Large intestine (tissue), 3 donors: ENCODE data around the gene AXL. TPM values are rescaled to one million over a fixed set of nuclear protein-coding genes. Genes with fewer than 3 reads are reported as not detected.

Experiments
- DNase-seq, 2 donors: peaks; one replicate each; pipeline versions ENCODE4 v3.0.0 to v3.0.0-alpha.2; 2013
- H3K27ac ChIP-seq: one replicate; pipeline ENCODE4 v1.5.1; 2013; ENCODE audit warnings: low read length
- H3K27me3 ChIP-seq: 2 replicates; pipeline ENCODE4 v1.6.1; 2013; ENCODE audit warnings: low read length; ENCODE audit not compliant: control insufficient read depth, insufficient read depth
- H3K36me3 ChIP-seq: 2 replicates; pipeline ENCODE4 v1.6.1; 2013; ENCODE audit warnings: low read length; ENCODE audit not compliant: control insufficient read depth, insufficient read depth
- H3K4me1 ChIP-seq: one replicate; pipeline ENCODE4 v1.6.1; 2013; ENCODE audit warnings: low read length; ENCODE audit not compliant: control insufficient read depth, insufficient read depth
- H3K4me3 ChIP-seq: one replicate; pipeline ENCODE4 v1.5.1; 2013; ENCODE audit warnings: low read length
- H3K9me3 ChIP-seq: one replicate; pipeline ENCODE4 v1.6.1; 2013; ENCODE audit warnings: mild to moderate bottlenecking, low read depth, low read length, moderate library complexity; ENCODE audit not compliant: control insufficient read depth
- WGBS: methylation state at CpG from one replicate; pipeline ENCODE4 v1.1.5; 2013; ENCODE audit warnings: low lambda C conversion rate; ENCODE audit not compliant: insufficient coverage; 5-methylcytosine and 5-hydroxymethylcytosine counted together
- polyA plus RNA-seq: library from polyadenylated mRNA; unstranded; fragments of 120-200 nt; gene quantifications from one replicate; pipeline ENCODE4 v1.2.1, GENCODE V29; 2013

The AXL gene
- polyA plus RNA-seq, 1 donor, result 16.0 TPM

DNA sequence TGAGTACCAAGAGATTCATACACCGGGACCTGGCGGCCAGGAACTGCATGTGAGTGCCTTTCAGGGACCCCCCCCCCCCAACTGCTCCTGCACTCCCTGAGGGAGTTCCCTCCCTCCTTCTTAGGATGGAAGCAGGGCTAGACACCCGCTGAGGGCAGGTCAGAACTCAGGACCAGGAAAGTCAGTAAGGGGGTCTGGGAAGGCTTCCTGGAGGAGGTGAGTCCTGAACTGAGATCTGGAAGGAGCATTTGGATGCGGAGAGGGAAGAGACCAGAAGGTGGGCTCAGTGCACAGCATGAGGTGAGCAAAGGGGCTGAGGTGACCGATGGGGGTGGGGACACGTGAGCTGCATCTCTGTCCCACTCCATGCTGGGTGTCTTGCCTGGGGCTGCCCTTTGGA, 34.6 kb downstream of the AXL start:
- no peak overlapping the region for H3K4me3 ChIP-seq
- no peaks in the 10 kb centered on the region for H3K4me1 ChIP-seq
- no peak for DNase-seq
- H3K9me3 ChIP-seq, result no peaks in the 10 kb centered on the region
- H3K36me3 ChIP-seq, result peaks cover 43% of the 10 kb centered on the region
- no peak overlapping the region for H3K27ac ChIP-seq
- WGBS, result 100% methylated on average over 1 of the region's 6 CpGs
- H3K27me3 ChIP-seq, result no peaks in the 10 kb centered on the region

DNA sequence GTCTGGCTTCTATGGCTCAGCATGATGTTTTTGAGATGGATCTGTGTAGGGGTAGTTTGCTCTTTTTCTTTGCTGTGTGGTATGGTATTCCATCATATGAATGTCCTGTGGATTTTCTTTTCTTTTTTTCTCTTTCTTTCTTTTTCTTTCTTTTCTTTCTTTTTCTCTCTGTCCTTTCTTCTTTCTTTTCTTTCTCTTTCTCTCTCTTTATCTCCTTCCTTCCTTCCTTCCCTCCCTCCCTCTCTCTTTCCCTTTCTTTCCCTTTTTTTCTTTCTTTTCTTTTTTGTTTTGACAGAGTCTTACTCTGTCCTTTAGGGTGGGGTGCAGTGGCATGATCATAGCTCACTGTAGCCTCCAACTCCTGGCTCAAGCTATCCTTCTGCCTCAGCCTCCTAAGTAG, 36.1 kb downstream of the AXL start:
- Histone ChIP-seq H3K36me3 (peaks cover 48% of the 10 kb centered on the region), H3K27ac (no peak overlapping the region), H3K4me3 (no peak overlapping the region)

DNA sequence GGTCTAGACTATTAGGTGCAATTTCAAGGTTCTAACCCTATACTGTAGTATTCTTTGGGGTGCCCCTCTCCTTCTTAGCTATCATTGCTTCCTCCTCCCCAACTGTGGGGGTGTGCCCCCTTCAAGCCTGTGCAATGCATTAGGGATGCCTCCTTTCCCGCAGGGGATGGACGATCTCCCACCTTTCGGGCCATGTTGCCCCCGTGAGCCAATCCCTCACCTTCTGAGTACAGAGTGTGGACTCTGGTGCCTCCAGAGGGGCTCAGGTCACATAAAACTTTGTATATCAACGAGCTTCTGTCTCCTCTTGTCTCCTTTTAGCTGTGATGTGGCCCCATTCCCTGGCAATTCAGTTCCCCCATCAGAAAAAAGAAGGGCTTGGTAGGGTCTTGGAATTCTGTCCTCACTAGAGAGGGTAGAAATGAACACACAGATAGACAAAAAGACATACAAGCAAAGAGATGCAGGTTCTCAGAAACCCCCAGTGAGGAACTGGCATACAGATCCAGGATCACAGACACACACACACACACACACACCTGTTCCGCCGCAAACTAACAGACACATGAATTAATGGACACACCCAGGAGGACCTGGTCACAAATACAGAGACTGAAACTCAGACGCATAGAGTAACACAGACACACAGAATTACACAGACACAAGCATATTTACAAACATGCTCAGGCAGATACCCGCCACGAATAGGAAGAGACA, 42.6 kb downstream of the AXL start:
- Histone ChIP-seq H3K4me3 (peak overlapping the region; percentile 76), H3K4me1 (peaks cover 9% of the 10 kb centered on the region), H3K27ac (peak overlapping the region; percentile 99), H3K27me3 (no peaks in the 10 kb centered on the region), H3K9me3 (no peaks in the 10 kb centered on the region), H3K36me3 (peaks cover 22% of the 10 kb centered on the region)
- 100% methylated on average over 1 of the region's 10 CpGs for WGBS
- DNase-seq, result no peak

More for the DNA sequence above, 36.1 kb downstream of the AXL start:
- DNase-seq, result no peak
- Histone ChIP-seq H3K27me3 (no peaks in the 10 kb centered on the region), H3K9me3 (no peaks in the 10 kb centered on the region), H3K4me1 (no peaks in the 10 kb centered on the region)

DNA sequence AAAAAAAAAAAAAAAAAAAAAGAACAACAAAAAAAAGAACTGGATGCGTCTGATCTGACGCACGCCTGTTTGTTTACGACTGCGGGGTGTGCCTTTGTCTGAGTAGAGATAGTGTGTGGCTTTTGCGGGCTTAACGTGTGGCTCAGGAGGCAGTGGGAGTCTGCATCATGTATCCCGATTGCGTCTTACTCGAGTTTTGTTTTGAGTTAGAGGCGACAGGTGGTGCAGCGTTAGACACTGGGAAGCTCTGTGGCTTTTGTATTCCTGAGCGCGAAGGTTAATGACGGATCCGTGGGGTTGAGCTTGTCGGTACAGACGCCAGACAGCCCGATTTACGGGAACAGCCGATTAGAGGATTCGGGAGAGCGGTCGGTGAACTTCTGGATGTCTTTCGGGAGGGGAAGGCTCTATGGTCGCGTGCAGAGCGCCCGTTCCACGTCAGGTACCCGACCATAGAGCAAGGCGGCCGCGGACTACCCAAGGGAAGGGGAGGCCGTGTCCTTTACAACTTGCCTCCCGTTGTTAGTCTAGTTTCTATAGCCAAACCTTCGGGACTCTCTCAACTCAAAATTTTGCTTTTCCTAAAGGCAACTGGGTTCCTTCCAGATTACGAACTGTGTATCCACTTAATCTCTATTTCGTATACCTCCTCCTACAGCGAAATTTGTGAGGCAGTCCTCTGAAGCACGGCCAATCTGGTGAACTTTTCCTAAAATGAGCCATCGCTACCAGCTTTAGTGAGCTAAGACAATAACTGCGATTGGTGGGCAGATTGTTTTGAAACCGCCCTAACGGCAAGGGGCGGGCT, 44.2 kb downstream of the AXL start:
- Histone ChIP-seq H3K4me1 (peaks cover 15% of the 10 kb centered on the region), H3K27ac (peak overlapping the region; percentile 99), H3K4me3 (peak overlapping the region; percentile 76), H3K27me3 (no peaks in the 10 kb centered on the region), H3K36me3 (peaks cover 26% of the 10 kb centered on the region), H3K9me3 (no peaks in the 10 kb centered on the region)
- peak; percentile 73 to 79 for DNase-seq
- 7% methylated on average over 3 of the region's 46 CpGs for WGBS

DNA sequence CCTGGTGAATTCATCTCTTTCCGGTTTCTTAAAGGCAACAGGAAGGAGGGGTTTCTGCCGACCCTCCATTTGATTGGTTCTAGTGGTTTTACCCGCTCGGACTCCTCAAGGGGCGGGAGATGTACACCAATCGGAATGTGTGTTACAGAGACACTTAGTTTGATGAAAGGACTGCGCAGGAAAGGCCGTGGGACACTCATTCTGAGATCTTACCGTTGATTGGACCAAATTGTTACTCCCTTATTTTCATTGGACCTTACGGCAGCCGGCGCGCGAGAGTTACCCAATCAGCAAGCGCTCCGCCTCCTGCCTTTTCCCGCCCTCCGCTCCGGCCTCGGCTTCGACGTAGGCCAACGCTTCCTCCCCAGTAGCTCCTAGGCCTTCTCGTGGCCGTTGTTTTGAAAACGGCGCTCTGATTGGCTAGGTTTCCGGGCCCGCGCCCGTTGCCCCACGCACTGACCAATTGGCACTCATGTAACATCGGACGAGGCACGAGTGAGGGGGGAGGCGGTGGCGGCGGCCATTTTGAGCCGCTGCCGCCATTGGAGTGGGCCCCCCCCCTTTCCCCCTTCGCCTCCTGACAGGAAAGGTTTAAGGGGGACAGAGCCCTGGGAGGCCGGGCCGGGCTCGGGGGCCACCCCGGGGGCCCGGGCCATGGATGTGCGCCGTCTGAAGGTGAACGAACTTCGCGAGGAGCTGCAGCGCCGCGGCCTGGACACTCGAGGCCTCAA, 45.0 kb downstream of the AXL start, which contains the start of gene HNRNPUL1:
Gene HNRNPUL1 (plus strand): TSS at position 523 of the 731 bp plus-strand sequence. CDS start 132 bp downstream, at position 655.
- no peaks in the 10 kb centered on the region for H3K9me3 ChIP-seq
- H3K27me3 ChIP-seq, result no peaks in the 10 kb centered on the region
- peaks cover 25% of the 10 kb centered on the region for H3K36me3 ChIP-seq
- DNase-seq, result peak; percentile 100
- peak within 1 kb of the TSS; percentile 99 for H3K27ac ChIP-seq
- WGBS, result no CpG with 5 or more reads among the region's 55 CpGs
- peaks cover 15% of the 10 kb centered on the region for H3K4me1 ChIP-seq
- peak within 1 kb of the TSS; percentile 76 for H3K4me3 ChIP-seq

DNA sequence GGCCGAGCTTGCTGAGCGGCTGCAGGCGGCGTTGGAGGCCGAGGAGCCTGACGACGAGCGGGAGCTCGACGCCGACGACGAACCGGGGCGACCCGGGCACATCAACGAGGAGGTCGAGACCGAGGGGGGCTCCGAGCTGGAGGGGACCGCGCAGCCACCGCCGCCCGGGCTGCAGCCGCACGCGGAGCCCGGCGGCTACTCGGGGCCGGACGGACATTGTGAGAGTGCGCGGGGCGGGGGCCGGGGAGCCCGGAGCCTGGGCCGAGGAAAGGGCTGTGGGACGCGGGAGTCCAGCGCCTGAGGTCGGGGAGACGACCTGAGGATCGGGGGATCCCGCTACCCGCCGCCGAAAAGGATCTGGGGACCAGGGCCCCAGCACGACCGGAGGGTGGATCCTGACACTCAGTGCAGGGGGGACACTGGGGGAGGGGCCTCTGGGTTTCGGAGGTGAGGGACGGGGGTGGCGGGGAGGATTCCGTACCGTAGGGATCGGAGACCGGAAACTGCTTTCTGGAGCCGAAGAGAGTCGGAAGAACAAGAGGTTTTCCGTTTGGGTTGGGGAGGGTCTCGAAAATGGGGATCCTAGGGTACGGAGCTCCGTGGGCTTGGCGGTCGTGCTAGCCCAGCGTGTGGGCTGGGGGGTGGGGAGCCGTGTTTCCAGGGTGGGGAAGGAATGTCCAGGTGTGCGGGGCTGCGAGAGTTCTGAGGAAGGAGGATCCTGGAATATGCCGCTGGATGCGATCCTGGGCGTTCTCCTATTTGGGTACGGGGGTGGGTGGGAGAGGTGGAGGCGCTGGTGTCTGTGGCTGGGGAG, 45.8 kb downstream of the AXL start:
- Histone ChIP-seq H3K9me3 (no peaks in the 10 kb centered on the region), H3K27ac (peak overlapping the region; percentile 96)
- WGBS, result no CpG with 5 or more reads among the region's 75 CpGs

DNA sequence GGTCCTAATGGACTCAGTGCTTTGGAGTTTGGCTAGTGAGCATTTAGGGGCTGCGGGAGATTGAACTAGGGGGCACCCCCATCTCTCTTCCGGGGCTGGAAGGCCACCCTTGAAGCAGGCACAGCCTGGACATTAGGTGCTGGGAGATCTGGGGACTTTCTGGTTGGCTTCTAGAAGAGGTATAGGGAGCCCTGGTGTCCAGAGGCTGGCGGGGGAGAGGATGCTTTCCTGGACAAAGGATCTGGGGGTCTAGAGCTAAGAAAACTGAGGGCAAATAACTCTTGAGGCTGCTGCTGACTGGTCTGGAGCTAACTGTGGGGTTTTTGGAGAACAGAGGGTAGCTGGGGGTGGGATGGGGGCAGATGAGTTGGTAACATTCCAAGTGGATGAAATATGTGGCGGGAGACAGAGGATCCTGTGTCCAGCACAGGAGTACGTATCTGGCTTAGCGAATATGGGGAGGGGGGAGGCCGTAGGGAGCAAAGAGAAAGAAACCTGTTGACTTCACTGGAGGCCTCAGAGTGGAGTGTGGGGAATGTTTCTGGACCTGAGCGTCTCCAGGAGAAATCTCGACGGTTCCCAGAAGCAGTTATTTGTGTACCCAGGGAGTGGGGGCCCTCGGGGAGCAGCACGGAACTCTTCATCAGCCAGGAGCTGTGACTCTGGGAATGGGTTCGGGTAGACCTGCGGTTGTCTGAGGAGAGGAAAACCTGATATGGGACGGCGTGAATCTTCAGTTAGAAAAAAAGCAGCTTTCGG, 46.6 kb downstream of the AXL start:
- no CpG with 5 or more reads among the region's 17 CpGs for WGBS
- H3K36me3 ChIP-seq, result peaks cover 31% of the 10 kb centered on the region
- DNase-seq, result peak in 1 of 2 donors; percentile 63

More for the DNA sequence above, 45.8 kb downstream of the AXL start:
- Histone ChIP-seq H3K36me3 (peaks cover 26% of the 10 kb centered on the region), H3K4me3 (peak overlapping the region; percentile 70), H3K27me3 (no peaks in the 10 kb centered on the region), H3K4me1 (peaks cover 15% of the 10 kb centered on the region)
- peak; percentile 44 to 71 for DNase-seq

DNA sequence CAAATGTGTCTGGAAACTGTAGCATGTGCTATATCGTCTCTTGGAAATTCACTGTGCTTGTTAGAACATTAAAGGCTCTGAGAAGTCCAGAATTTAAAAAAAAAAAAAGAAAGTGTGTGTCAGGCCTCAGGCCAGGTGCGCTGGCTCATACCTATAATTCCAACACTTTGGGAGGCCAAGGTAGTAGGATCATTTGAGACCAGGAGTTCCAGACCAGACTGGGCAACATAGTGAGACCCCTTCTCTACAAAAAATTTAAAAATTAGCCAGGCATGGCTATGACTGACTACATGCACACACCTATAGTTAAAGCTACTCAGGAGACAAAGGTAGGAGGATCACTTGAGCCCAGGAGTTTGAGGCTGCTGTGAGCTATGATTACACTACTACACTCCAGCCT, 50.0 kb downstream of the AXL start:
- no peak for DNase-seq
- Histone ChIP-seq H3K27me3 (no peaks in the 10 kb centered on the region), H3K4me3 (no peak overlapping the region), H3K4me1 (peaks cover 15% of the 10 kb centered on the region), H3K36me3 (peaks cover 66% of the 10 kb centered on the region), H3K27ac (no peak overlapping the region), H3K9me3 (no peaks in the 10 kb centered on the region)
- WGBS, result 100% methylated on average over 1 of the region's 2 CpGs

More for the DNA sequence above, 46.6 kb downstream of the AXL start:
- peak overlapping the region; percentile 96 for H3K27ac ChIP-seq
- no peaks in the 10 kb centered on the region for H3K9me3 ChIP-seq
- peak overlapping the region; percentile 70 for H3K4me3 ChIP-seq
- H3K27me3 ChIP-seq, result no peaks in the 10 kb centered on the region
- peaks cover 15% of the 10 kb centered on the region for H3K4me1 ChIP-seq

DNA sequence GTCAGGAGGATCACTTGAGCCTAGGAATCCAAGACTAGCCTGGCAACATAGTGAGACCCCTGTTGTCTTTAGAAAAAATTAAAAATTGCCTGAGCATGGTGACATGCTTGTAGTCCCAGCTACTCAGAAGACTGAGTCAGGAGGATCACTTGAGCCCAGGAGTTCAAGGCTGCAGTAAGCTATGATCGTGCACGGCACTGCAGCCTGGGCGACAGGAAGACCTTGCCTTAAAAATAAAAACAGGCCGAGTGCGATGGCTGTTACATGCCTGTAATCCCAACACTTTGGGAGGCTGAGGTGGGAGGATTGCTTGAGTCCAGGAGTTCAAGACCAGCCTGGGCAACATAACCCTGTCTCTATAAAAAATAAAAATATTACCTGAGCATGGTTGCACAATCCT, 50.5 kb downstream of the AXL start:
- Histone ChIP-seq H3K4me1 (peaks cover 15% of the 10 kb centered on the region), H3K36me3 (peaks cover 71% of the 10 kb centered on the region), H3K27ac (no peak overlapping the region), H3K27me3 (no peaks in the 10 kb centered on the region), H3K4me3 (no peak overlapping the region), H3K9me3 (no peaks in the 10 kb centered on the region)
- DNase-seq, result no peak
- no CpG with 5 or more reads among the region's 5 CpGs for WGBS
